HG03159 (cell line): ENCODE measurements around the gene ARHGAP6.
"Not testable (repeated sequence)": the region's sequence is repeated elsewhere in the genome, so short reads cannot be mapped to it uniquely, and the experiment has no call there.

Source experiments
- ATAC-seq: cut with Tn5 transposase; IDR thresholded peaks from one replicate; pipeline ENCODE4 v1.9.1; 2021; ENCODE audit warnings: mild to moderate bottlenecking, moderate library complexity; ENCODE audit not compliant: unreplicated experiment

The ARHGAP6 gene

GRCh38 chrX:11648705-11649519, 16.8 kb downstream of the ARHGAP6 start:
- no peak for ATAC-seq

- ATAC-seq, result no peak
Measured at GRCh38 chrX:11647138-11647537, 18.6 kb downstream of the ARHGAP6 start.

GRCh38 chrX:11641349-11642065, 24.2 kb downstream of the ARHGAP6 start:
- no peak for ATAC-seq

GRCh38 chrX:11640089-11640488, 25.6 kb downstream of the ARHGAP6 start:
- ATAC-seq, result no peak

- ATAC-seq, result no peak
Measured at GRCh38 chrX:11632732-11633131, 33.0 kb downstream of the ARHGAP6 start.

- peak; percentile 88 for ATAC-seq
Measured at GRCh38 chrX:11629593-11630211, 36.0 kb downstream of the ARHGAP6 start.

- no peak for ATAC-seq
Measured at GRCh38 chrX:11628399-11628798, 37.3 kb downstream of the ARHGAP6 start.

GRCh38 chrX:11626351-11626750, 39.4 kb downstream of the ARHGAP6 start:
- ATAC-seq, result no peak

GRCh38 chrX:11619441-11619840, 46.3 kb downstream of the ARHGAP6 start:
- no peak for ATAC-seq

- ATAC-seq, result not testable (repeated sequence)
Measured at GRCh38 chrX:11614253-11614652, 51.5 kb downstream of the ARHGAP6 start.

GRCh38 chrX:11611965-11612364, 53.8 kb downstream of the ARHGAP6 start:
- no peak for ATAC-seq

GRCh38 chrX:11611161-11611560, 54.6 kb downstream of the ARHGAP6 start:
- no peak for ATAC-seq

- ATAC-seq, result peak; percentile 69
Measured at GRCh38 chrX:11609109-11609508, 56.6 kb downstream of the ARHGAP6 start.

- ATAC-seq, result no peak
Measured at GRCh38 chrX:11606408-11606807, 59.3 kb downstream of the ARHGAP6 start.

GRCh38 chrX:11600578-11600977, 65.1 kb downstream of the ARHGAP6 start:
- no peak for ATAC-seq

- no peak for ATAC-seq
Measured at GRCh38 chrX:11597479-11597878, 68.2 kb downstream of the ARHGAP6 start.

- no peak for ATAC-seq
Measured at GRCh38 chrX:11591723-11592346, 73.9 kb downstream of the ARHGAP6 start.

- no peak for ATAC-seq
Measured at GRCh38 chrX:11589641-11590040, 76.1 kb downstream of the ARHGAP6 start.

GRCh38 chrX:11588097-11588496, 77.6 kb downstream of the ARHGAP6 start:
- no peak for ATAC-seq

- ATAC-seq, result no peak
Measured at GRCh38 chrX:11585174-11585573, 80.5 kb downstream of the ARHGAP6 start.

- ATAC-seq, result no peak
Measured at GRCh38 chrX:11580789-11581188, 84.9 kb downstream of the ARHGAP6 start.
